SK-N-SH (cell line): ENCODE measurements around the gene PRKCD. TPM values are rescaled to one million over a fixed set of nuclear protein-coding genes. Genes with fewer than 3 reads are reported as not detected.

Experiments used
- CTCF ChIA-PET: fragments of 300-600, 350-600 bp; formaldehyde crosslinking; extraction: SDS; loops from one replicate; lab custom pipeline; 2021; lab: Yijun Ruan, JAX
- POLR2A ChIA-PET: fragments of 350-600 bp; sonication (Branson Sonifier 250); formaldehyde crosslinking; extraction: SDS; loops from one replicate; lab custom pipeline; 2020; ENCODE audit warnings: antibody characterized with exemption, inconsistent platforms; lab: Yijun Ruan, JAX
- DNase-seq: peaks from one replicate; pipeline ENCODE4 v3.0.0; 2012
- H2AFZ ChIP-seq: fragments of 200-600 bp; sonication (generic); 2 replicates; pipeline ENCODE4 v1.8.1; 2016; ENCODE audit warnings: antibody characterized with exemption, mild to moderate bottlenecking, low read depth
- H3F3A ChIP-seq: fragments of 200-600 bp; sonication (generic); replicated peaks from 2 replicates; pipeline ENCODE3; 2016; ENCODE audit warnings: antibody characterized with exemption, mild to moderate bottlenecking; ENCODE audit not compliant: insufficient read depth
- H3K27ac ChIP-seq, 2 experiments: fragments of 200-500 bp in 1 of 2; fragments of 200-600 bp in 1 of 2; sonication (Bioruptor generic) in 1 of 2; sonication (generic), shearing (Covaris generic) in 1 of 2; 2 replicates each; pipeline versions ENCODE4 v1.5.1 to v1.6.1; 2014 to 2016; ENCODE audit warnings: low read depth in 2 of 2, inconsistent platforms in 1 of 2, low read length in 1 of 2, mild to moderate bottlenecking in 1 of 2, mixed read lengths in 1 of 2
- H3K27me3 ChIP-seq: fragments of 200-600 bp; sonication (generic), shearing (Covaris generic); 2 replicates; pipeline ENCODE4 v1.6.1; 2016; ENCODE audit warnings: mixed run types; ENCODE audit not compliant: insufficient read depth
- H3K36me3 ChIP-seq, 2 experiments: fragments of 200-500 bp in 1 of 2; fragments of 200-600 bp in 1 of 2; sonication (Bioruptor generic) in 1 of 2; sonication (generic) in 1 of 2; replicated peaks in 1 of 2; 2 replicates each; pipeline versions ENCODE3 to v1.5.1; 2014 to 2016; ENCODE audit warnings: low read length in 1 of 2, mild to moderate bottlenecking in 1 of 2; ENCODE audit not compliant: insufficient read depth in 2 of 2, control insufficient read depth in 1 of 2
- H3K4me1 ChIP-seq, 2 experiments: fragments of 200-500 bp in 1 of 2; fragments of 200-600 bp in 1 of 2; sonication (Bioruptor generic) in 1 of 2; sonication (generic), shearing (Covaris generic) in 1 of 2; 2 replicates each; pipeline versions ENCODE4 v1.5.1 to v1.6.1; 2014 to 2016; ENCODE audit warnings: low read depth in 1 of 2, low read length in 1 of 2, mixed run types in 1 of 2; ENCODE audit not compliant: insufficient read depth in 2 of 2, control insufficient read depth in 1 of 2
- H3K4me2 ChIP-seq: fragments of 200-600 bp; sonication (generic), shearing (Covaris generic); 2 replicates; pipeline ENCODE4 v1.6.1; 2017; ENCODE audit warnings: mixed run types
- H3K4me3 ChIP-seq, 2 experiments: fragments of 200-500 bp in 1 of 2; fragments of 200-600 bp in 1 of 2; sonication (Bioruptor generic) in 1 of 2; sonication (generic), shearing (Covaris generic) in 1 of 2; 2 replicates each; pipeline versions ENCODE4 v1.5.1 to v1.8.1; 2014 to 2016; ENCODE audit warnings: low read depth in 2 of 2, inconsistent platforms in 1 of 2, low read length in 1 of 2, mild to moderate bottlenecking in 1 of 2, mixed read lengths in 1 of 2, moderate library complexity in 1 of 2
- H3K79me2 ChIP-seq: fragments of 200-600 bp; sonication (generic); 2 replicates; pipeline ENCODE4 v1.8.1; 2017; ENCODE audit warnings: mild to moderate bottlenecking; ENCODE audit not compliant: insufficient read depth
- H3K9ac ChIP-seq: fragments of 200-600 bp; sonication (generic); 2 replicates; pipeline ENCODE4 v1.6.1; 2017; ENCODE audit warnings: mixed run types
- H3K9me2 ChIP-seq: fragments of 200-600 bp; sonication (generic); 2 replicates; pipeline ENCODE4 v1.6.1; 2017; ENCODE audit warnings: mixed run types
- H3K9me3 ChIP-seq: fragments of 200-600 bp; sonication (generic); 2 replicates; pipeline ENCODE4 v1.6.1; 2017; ENCODE audit warnings: mixed run types, mild to moderate bottlenecking, moderate library complexity
- H4K20me1 ChIP-seq: fragments of 200-600 bp; sonication (generic); 2 replicates; pipeline ENCODE4 v1.6.1; 2017; ENCODE audit warnings: mild to moderate bottlenecking, mixed run types; ENCODE audit not compliant: insufficient read depth
- ELF1 ChIP-seq: IDR thresholded peaks from 2 replicates; pipeline ENCODE4 v1.4.0; 2012
- EZH2phosphoT487 ChIP-seq: fragments of 200-600 bp; sonication (generic); IDR thresholded peaks from 2 replicates; pipeline ENCODE4 v1.6.1; 2017; ENCODE audit warnings: low read depth, mixed run types, mild to moderate bottlenecking, antibody characterized with exemption, moderate library complexity, borderline replicate concordance
- FOSL2 ChIP-seq: IDR thresholded peaks from 2 replicates; pipeline ENCODE4 v1.4.0; 2012; ENCODE audit warnings: low read depth, mild to moderate bottlenecking, moderate library complexity, borderline replicate concordance
- FOXJ3 ChIP-seq: sonication (generic); formaldehyde crosslinking; IDR thresholded peaks from 2 replicates; pipeline ENCODE4 v1.5.1; 2020; ENCODE audit warnings: mild to moderate bottlenecking, missing genetic modification reagents
- GATA2 ChIP-seq: sonication (generic); formaldehyde crosslinking; IDR thresholded peaks from 2 replicates; pipeline ENCODE4 v1.5.0; 2020; ENCODE audit warnings: mild to moderate bottlenecking, missing genetic modification reagents
- MEF2A ChIP-seq: IDR thresholded peaks from 2 replicates; pipeline ENCODE4 v1.4.0; 2012; ENCODE audit warnings: low read depth, borderline replicate concordance
- MXI1 ChIP-seq: IDR thresholded peaks from 2 replicates; pipeline ENCODE4 v1.6.1; 2012; ENCODE audit warnings: mild to moderate bottlenecking, low read depth, low read length, improper control_type of control experiment
- RAD21 ChIP-seq: IDR thresholded peaks from 2 replicates; pipeline ENCODE4 v1.6.1; 2012; ENCODE audit warnings: mild to moderate bottlenecking, low read length
- RXRA ChIP-seq: IDR thresholded peaks from 2 replicates; pipeline ENCODE4 v1.4.0; 2012; ENCODE audit warnings: low read depth, mild to moderate bottlenecking, borderline replicate concordance
- SIN3A ChIP-seq: IDR thresholded peaks from 2 replicates; pipeline ENCODE4 v1.6.1; 2012; ENCODE audit warnings: low read depth, mild to moderate bottlenecking, low read length, moderate library complexity, borderline replicate concordance
- TCF12 ChIP-seq: IDR thresholded peaks from 2 replicates; pipeline ENCODE4 v1.4.0; 2012
- WGBS: methylation state at CpG from one replicate; pipeline ENCODE4 v1.1.6; 2017; ENCODE audit warnings: low lambda C conversion rate; 5-methylcytosine and 5-hydroxymethylcytosine counted together
- polyA plus RNA-seq, 3 experiments: library from polyadenylated mRNA; depleted of rRNA; stranded (reverse); fragments of >200 nt; gene quantifications; 2 replicates each; pipeline ENCODE4 v1.2.3, GENCODE V29; 2012
- TF ChIP-seq, protein P1 (sequence below): IDR thresholded peaks from 2 replicates; pipeline ENCODE4 v1.6.1; 2012; ENCODE audit warnings: mild to moderate bottlenecking, low read depth, low read length, moderate library complexity
- TF ChIP-seq, protein P2 (sequence below): IDR thresholded peaks from 2 replicates; pipeline ENCODE4 v1.4.0; 2012; ENCODE audit warnings: low read depth
- TF ChIP-seq, protein P3 (sequence below): IDR thresholded peaks from 2 replicates; pipeline ENCODE4 v1.4.0; 2012; ENCODE audit warnings: low read depth, borderline replicate concordance
- TF ChIP-seq, protein P4 (sequence below): IDR thresholded peaks from 2 replicates; pipeline ENCODE4 v1.4.0; 2012; ENCODE audit warnings: low read depth, borderline replicate concordance
- TF ChIP-seq, protein P5 (sequence below): fragments of 150-350 bp; IDR thresholded peaks from 2 replicates; pipeline ENCODE4 v1.6.1; 2016; ENCODE audit warnings: mild to moderate bottlenecking, low read depth, low read length

Gene PRKCD
- polyA plus RNA-seq, 1 of the 3 experiments (the other 2 are of a cell fraction): 29.0 TPM

DNA sequence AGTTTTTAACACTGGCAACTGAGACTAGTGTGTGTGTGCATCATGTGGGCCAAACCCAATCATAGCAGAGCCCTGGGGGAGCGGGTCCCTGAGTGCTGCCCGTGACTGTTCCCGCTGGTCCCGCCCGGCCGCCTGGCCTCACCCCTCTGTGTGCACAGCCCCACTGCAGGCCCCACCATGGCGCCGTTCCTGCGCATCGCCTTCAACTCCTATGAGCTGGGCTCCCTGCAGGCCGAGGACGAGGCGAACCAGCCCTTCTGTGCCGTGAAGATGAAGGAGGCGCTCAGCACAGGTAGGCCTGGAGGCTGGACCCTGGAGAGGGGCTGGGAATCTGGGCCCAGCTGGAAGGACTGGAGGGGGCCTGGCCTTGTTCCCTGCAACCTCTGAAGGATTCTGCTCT lies 17.2 kb downstream of the PRKCD start:
- TF ChIP-seq TCF12 (no peak), MXI1 (no peak), GATA2 (no peak), ELF1 (no peak), MEF2A (no peak), RAD21 (no peak), FOXJ3 (CRISPR knock-in tag) (no peak), SIN3A (no peak), RXRA (no peak), FOSL2 (no peak), EZH2phosphoT487 (no peak)
- TF ChIP-seq, protein P1, sequence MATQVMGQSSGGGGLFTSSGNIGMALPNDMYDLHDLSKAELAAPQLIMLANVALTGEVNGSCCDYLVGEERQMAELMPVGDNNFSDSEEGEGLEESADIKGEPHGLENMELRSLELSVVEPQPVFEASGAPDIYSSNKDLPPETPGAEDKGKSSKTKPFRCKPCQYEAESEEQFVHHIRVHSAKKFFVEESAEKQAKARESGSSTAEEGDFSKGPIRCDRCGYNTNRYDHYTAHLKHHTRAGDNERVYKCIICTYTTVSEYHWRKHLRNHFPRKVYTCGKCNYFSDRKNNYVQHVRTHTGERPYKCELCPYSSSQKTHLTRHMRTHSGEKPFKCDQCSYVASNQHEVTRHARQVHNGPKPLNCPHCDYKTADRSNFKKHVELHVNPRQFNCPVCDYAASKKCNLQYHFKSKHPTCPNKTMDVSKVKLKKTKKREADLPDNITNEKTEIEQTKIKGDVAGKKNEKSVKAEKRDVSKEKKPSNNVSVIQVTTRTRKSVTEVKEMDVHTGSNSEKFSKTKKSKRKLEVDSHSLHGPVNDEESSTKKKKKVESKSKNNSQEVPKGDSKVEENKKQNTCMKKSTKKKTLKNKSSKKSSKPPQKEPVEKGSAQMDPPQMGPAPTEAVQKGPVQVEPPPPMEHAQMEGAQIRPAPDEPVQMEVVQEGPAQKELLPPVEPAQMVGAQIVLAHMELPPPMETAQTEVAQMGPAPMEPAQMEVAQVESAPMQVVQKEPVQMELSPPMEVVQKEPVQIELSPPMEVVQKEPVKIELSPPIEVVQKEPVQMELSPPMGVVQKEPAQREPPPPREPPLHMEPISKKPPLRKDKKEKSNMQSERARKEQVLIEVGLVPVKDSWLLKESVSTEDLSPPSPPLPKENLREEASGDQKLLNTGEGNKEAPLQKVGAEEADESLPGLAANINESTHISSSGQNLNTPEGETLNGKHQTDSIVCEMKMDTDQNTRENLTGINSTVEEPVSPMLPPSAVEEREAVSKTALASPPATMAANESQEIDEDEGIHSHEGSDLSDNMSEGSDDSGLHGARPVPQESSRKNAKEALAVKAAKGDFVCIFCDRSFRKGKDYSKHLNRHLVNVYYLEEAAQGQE: no peak
- TF ChIP-seq, protein P2, sequence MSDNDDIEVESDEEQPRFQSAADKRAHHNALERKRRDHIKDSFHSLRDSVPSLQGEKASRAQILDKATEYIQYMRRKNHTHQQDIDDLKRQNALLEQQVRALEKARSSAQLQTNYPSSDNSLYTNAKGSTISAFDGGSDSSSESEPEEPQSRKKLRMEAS: no peak
- TF ChIP-seq, protein P3, sequence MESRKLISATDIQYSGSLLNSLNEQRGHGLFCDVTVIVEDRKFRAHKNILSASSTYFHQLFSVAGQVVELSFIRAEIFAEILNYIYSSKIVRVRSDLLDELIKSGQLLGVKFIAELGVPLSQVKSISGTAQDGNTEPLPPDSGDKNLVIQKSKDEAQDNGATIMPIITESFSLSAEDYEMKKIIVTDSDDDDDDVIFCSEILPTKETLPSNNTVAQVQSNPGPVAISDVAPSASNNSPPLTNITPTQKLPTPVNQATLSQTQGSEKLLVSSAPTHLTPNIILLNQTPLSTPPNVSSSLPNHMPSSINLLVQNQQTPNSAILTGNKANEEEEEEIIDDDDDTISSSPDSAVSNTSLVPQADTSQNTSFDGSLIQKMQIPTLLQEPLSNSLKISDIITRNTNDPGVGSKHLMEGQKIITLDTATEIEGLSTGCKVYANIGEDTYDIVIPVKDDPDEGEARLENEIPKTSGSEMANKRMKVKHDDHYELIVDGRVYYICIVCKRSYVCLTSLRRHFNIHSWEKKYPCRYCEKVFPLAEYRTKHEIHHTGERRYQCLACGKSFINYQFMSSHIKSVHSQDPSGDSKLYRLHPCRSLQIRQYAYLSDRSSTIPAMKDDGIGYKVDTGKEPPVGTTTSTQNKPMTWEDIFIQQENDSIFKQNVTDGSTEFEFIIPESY: no peak
- TF ChIP-seq, protein P4, sequence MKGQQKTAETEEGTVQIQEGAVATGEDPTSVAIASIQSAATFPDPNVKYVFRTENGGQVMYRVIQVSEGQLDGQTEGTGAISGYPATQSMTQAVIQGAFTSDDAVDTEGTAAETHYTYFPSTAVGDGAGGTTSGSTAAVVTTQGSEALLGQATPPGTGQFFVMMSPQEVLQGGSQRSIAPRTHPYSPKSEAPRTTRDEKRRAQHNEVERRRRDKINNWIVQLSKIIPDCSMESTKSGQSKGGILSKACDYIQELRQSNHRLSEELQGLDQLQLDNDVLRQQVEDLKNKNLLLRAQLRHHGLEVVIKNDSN: no peak
- TF ChIP-seq, protein P5, sequence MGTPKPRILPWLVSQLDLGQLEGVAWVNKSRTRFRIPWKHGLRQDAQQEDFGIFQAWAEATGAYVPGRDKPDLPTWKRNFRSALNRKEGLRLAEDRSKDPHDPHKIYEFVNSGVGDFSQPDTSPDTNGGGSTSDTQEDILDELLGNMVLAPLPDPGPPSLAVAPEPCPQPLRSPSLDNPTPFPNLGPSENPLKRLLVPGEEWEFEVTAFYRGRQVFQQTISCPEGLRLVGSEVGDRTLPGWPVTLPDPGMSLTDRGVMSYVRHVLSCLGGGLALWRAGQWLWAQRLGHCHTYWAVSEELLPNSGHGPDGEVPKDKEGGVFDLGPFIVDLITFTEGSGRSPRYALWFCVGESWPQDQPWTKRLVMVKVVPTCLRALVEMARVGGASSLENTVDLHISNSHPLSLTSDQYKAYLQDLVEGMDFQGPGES: no peak
- Histone ChIP-seq H2AFZ (no peak overlapping the region), H4K20me1 (no peaks in the 10 kb centered on the region), H3K9ac (no peak overlapping the region), H3K4me2 (no peak overlapping the region), H3K9me3 (no peaks in the 10 kb centered on the region), H3K79me2 (no peaks in the 10 kb centered on the region), H3K9me2 (no peaks in the 10 kb centered on the region), H3K4me3 (no peak overlapping the region), H3K27me3 (no peaks in the 10 kb centered on the region), H3K36me3 (peaks cover 0 to 2% of the 10 kb centered on the region in 2 experiments), H3K27ac (no peak overlapping the region), H3K4me1 (no peaks in the 10 kb centered on the region), H3F3A (no peaks in the 10 kb centered on the region)
- ChIA-PET POLR2A (no interaction called here), CTCF (interaction anchor here (1.0 kb wide), 1 partner anchor 46 kb away, joined by 3 read pairs; no protein-coding TSS in a partner anchor)
- 84% methylated on average over 7 of the region's 15 CpGs for WGBS
- DNase-seq: no peak
